ENCODE data around the gene RPL7A. TPM values are rescaled to one million over a fixed set of nuclear protein-coding genes. Genes with fewer than 3 reads are reported as not detected.

Gene RPL7A
- total RNA-seq, 1 experiment from 2014 or later = 1,920 TPM

DNA sequence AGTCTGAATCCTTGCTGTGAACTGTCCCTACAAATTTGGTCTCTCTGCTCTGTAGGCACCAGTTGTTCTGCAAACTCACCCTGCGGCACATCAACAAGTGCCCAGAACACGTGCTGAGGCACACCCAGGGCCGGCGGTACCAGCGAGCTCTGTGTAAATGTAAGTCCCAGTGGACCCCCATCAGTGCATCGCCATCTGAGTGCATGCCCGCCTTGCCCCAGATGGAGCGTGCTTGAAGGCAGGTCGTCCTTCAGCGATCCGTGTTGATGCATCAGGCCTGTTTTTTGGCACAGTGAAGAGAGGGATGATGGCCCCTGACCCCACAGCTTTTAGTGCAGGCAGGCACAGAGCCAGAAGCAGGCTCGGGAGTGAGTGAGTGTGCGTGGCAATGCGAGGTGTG is 9.6 kb downstream of the RPL7A start:
- Histone ChIP-seq H3K27me3 (replicated peaks; ENCODE audit: insufficient read depth, low read depth, low read length, poor library complexity) (no peaks in the 10 kb centered on the region), H3K27ac (ENCODE audit: low read depth, low read length, poor library complexity, severe bottlenecking) (no peak overlapping the region), H3K9me3 (ENCODE audit: low read depth, low read length, poor library complexity, severe bottlenecking) (no peaks in the 10 kb centered on the region), H3K36me3 (ENCODE audit: insufficient read depth, low read length, poor library complexity, severe bottlenecking) (peaks cover 29% of the 10 kb centered on the region), H3K4me1 (ENCODE audit: insufficient read depth, low read length, poor library complexity, severe bottlenecking) (peaks cover 19% of the 10 kb centered on the region), H3K4me3 (ENCODE audit: low read depth, low read length, poor library complexity, severe bottlenecking) (peak overlapping the region; percentile 93)
- no peak for DNase-seq (ENCODE audit: low spot score)
- intact Hi-C loops (cut with micrococcal nuclease; ENCODE audit: unreplicated experiment) = no loop called here
- ChIA-PET POLR2A (ENCODE audit: low non-redundant PET) (no interaction called here), CTCF (no interaction called here)
- no TSS peak for BruUV-seq (replicated peaks)
- no peak for TF ChIP-seq EZH2 (IDR thresholded peaks at IDR 0.05; ENCODE audit: borderline replicate concordance, low read depth, low read length, poor library complexity, severe bottlenecking)

- H3K9me3 ChIP-seq (ENCODE audit: low read depth, low read length, poor library complexity, severe bottlenecking) = no peaks in the 10 kb centered on the region
- H3K27me3 ChIP-seq (replicated peaks; ENCODE audit: insufficient read depth, low read depth, low read length, poor library complexity) = no peaks in the 10 kb centered on the region
- peak; percentile 43 for DNase-seq (ENCODE audit: low spot score)
- intact Hi-C loops (cut with micrococcal nuclease; ENCODE audit: unreplicated experiment) = loop anchor here (1.0 kb wide), 1 partner anchor 127 kb away; no protein-coding TSS in a partner anchor
- peaks cover 40% of the 10 kb centered on the region for H3K36me3 ChIP-seq (ENCODE audit: insufficient read depth, low read length, poor library complexity, severe bottlenecking)
- no peak overlapping the region for H3K4me3 ChIP-seq (ENCODE audit: low read depth, low read length, poor library complexity, severe bottlenecking)
- H3K4me1 ChIP-seq (ENCODE audit: insufficient read depth, low read length, poor library complexity, severe bottlenecking) = peaks cover 19% of the 10 kb centered on the region
- TF ChIP-seq, protein P1, sequence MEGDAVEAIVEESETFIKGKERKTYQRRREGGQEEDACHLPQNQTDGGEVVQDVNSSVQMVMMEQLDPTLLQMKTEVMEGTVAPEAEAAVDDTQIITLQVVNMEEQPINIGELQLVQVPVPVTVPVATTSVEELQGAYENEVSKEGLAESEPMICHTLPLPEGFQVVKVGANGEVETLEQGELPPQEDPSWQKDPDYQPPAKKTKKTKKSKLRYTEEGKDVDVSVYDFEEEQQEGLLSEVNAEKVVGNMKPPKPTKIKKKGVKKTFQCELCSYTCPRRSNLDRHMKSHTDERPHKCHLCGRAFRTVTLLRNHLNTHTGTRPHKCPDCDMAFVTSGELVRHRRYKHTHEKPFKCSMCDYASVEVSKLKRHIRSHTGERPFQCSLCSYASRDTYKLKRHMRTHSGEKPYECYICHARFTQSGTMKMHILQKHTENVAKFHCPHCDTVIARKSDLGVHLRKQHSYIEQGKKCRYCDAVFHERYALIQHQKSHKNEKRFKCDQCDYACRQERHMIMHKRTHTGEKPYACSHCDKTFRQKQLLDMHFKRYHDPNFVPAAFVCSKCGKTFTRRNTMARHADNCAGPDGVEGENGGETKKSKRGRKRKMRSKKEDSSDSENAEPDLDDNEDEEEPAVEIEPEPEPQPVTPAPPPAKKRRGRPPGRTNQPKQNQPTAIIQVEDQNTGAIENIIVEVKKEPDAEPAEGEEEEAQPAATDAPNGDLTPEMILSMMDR (conservative IDR thresholded peaks at IDR 0.05; ENCODE audit: low read depth, low read length) = 0 out of 2 replicates have a peak, but pooled peaks have one; percentile 33
- no peak for TF ChIP-seq EZH2 (IDR thresholded peaks at IDR 0.05; ENCODE audit: borderline replicate concordance, low read depth, low read length, poor library complexity, severe bottlenecking)
- CTCF ChIA-PET = no interaction called here
- no TSS peak for BruUV-seq (replicated peaks)
- POLR2A ChIA-PET (ENCODE audit: low non-redundant PET) = no interaction called here
- H3K27ac ChIP-seq (ENCODE audit: low read depth, low read length, poor library complexity, severe bottlenecking) = no peak overlapping the region
These were observed 11.6 kb downstream of the RPL7A start for GRCh38 chr9:133359399-133360175.

GRCh38 chr9:133360400-133361393 is 12.7 kb downstream of the RPL7A start:
- no peaks in the 10 kb centered on the region for H3K9me3 ChIP-seq (ENCODE audit: low read depth, low read length, poor library complexity, severe bottlenecking)
- no peaks in the 10 kb centered on the region for H3K27me3 ChIP-seq (replicated peaks; ENCODE audit: insufficient read depth, low read depth, low read length, poor library complexity)
- H3K4me3 ChIP-seq (ENCODE audit: low read depth, low read length, poor library complexity, severe bottlenecking) = no peak overlapping the region
- H3K27ac ChIP-seq (ENCODE audit: low read depth, low read length, poor library complexity, severe bottlenecking) = peak overlapping the region; percentile 61
- BruUV-seq (replicated peaks) = no TSS peak
- H3K4me1 ChIP-seq (ENCODE audit: insufficient read depth, low read length, poor library complexity, severe bottlenecking) = peaks cover 15% of the 10 kb centered on the region
- TF ChIP-seq EZH2 (IDR thresholded peaks at IDR 0.05; ENCODE audit: borderline replicate concordance, low read depth, low read length, poor library complexity, severe bottlenecking) = no peak
- TF ChIP-seq, protein P1 (conservative IDR thresholded peaks at IDR 0.05; ENCODE audit: low read depth, low read length) = no peak
- ChIA-PET CTCF (no interaction called here), POLR2A (ENCODE audit: low non-redundant PET) (interaction anchor here (0.6 kb wide), 1 partner anchor 125 kb away, joined by 3 read pairs; no protein-coding TSS in a partner anchor)
- peak; percentile 19 for DNase-seq (ENCODE audit: low spot score)
- intact Hi-C loops (cut with micrococcal nuclease; ENCODE audit: unreplicated experiment) = no loop called here
- peaks cover 51% of the 10 kb centered on the region for H3K36me3 ChIP-seq (ENCODE audit: insufficient read depth, low read length, poor library complexity, severe bottlenecking)
